ENCODE results near the gene CLCN5. TPM values are rescaled to one million over a fixed set of nuclear protein-coding genes. Genes with fewer than 3 reads are reported as not detected.

CLCN5 gene
- total RNA-seq, 1 experiment from 2014 or later, result 10.7 TPM

DNA sequence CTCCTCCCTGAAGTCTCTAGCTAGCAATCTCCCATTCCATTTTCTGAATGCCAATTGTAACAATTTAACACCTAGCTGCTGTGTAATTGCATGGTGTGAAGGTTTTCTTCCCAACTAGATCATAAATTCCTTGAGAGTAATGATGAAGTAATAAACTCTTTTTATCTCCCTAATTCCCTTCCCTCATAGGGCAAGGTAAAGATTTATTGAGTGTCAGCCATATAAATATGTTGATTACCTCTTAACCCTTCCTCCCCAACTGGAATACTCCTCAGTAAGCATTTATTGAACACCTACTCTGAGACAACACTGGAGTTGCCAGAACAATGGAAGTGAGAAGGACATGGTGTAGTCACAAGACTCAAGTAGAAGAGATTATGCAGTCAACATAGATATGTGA is 112.7 kb downstream of the CLCN5 start (continued):
- TF ChIP-seq ETV6 (CRISPR knock-in tag; IDR thresholded peaks at IDR 0.05) (no peak), ZNF317 (CRISPR knock-in tag; IDR thresholded peaks at IDR 0.05; ENCODE audit: borderline replicate concordance, low read depth) (no peak), TCF7 (CRISPR knock-in tag; IDR thresholded peaks at IDR 0.05; ENCODE audit: low read depth) (no peak), ELF4 (CRISPR knock-in tag; IDR thresholded peaks at IDR 0.05; ENCODE audit: low read depth) (no peak), GTF2I (CRISPR knock-in tag; conservative IDR thresholded peaks at IDR 0.05) (no peak)
- TF ChIP-seq, protein P1, sequence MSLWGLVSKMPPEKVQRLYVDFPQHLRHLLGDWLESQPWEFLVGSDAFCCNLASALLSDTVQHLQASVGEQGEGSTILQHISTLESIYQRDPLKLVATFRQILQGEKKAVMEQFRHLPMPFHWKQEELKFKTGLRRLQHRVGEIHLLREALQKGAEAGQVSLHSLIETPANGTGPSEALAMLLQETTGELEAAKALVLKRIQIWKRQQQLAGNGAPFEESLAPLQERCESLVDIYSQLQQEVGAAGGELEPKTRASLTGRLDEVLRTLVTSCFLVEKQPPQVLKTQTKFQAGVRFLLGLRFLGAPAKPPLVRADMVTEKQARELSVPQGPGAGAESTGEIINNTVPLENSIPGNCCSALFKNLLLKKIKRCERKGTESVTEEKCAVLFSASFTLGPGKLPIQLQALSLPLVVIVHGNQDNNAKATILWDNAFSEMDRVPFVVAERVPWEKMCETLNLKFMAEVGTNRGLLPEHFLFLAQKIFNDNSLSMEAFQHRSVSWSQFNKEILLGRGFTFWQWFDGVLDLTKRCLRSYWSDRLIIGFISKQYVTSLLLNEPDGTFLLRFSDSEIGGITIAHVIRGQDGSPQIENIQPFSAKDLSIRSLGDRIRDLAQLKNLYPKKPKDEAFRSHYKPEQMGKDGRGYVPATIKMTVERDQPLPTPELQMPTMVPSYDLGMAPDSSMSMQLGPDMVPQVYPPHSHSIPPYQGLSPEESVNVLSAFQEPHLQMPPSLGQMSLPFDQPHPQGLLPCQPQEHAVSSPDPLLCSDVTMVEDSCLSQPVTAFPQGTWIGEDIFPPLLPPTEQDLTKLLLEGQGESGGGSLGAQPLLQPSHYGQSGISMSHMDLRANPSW (CRISPR knock-in tag; conservative IDR thresholded peaks at IDR 0.05; ENCODE audit: low read depth), result no peak
- TF ChIP-seq, protein P2, sequence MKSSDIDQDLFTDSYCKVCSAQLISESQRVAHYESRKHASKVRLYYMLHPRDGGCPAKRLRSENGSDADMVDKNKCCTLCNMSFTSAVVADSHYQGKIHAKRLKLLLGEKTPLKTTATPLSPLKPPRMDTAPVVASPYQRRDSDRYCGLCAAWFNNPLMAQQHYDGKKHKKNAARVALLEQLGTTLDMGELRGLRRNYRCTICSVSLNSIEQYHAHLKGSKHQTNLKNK (CRISPR knock-in tag; IDR thresholded peaks at IDR 0.05), result no peak

DNA sequence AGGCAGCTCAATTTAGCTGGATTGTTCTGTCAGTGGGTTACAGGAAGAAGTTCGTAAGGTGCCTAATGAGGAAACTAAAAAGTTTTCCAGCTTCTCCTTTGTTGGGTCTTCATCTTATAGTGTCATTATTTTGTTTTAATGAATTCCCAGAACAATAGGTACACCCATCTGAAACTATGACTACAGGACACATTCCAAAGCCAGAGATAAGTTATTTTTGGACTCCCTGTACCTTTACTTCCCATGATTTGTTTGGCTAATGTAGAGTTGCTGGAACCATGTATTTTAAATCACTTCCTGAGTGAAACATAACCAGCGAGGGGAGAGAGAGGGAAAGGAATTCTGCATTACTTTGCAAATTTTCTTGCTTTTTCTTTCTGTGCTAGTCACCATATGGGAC is 114.0 kb downstream of the CLCN5 start:
- CTCF ChIA-PET, result no interaction called here
- Mint-ChIP-seq H3K4me1 (peaks cover 5% of the 10 kb centered on the region), H3K27me3 (ENCODE audit: low read depth) (no peaks in the 10 kb centered on the region), H3K9me3 (0 out of 2 replicates have a peak, but pooled peaks cover 5% of the 10 kb centered on the region), H3K27ac (no peak overlapping the region), H3K36me3 (no peaks in the 10 kb centered on the region), H3K4me3 (no peak overlapping the region)
- DNase-seq (ENCODE audit: low spot score), result no peak
- POLR2A ChIA-PET, result no interaction called here
- no peak for ATAC-seq
- TF ChIP-seq NR1H2 (CRISPR knock-in tag; IDR thresholded peaks at IDR 0.05) (no peak), ATF1 (CRISPR knock-in tag; IDR thresholded peaks at IDR 0.05) (no peak), ZNF423 (CRISPR knock-in tag; IDR thresholded peaks at IDR 0.05) (no peak), SOX15 (CRISPR knock-in tag; IDR thresholded peaks at IDR 0.05) (no peak), ESRRA (CRISPR knock-in tag; IDR thresholded peaks at IDR 0.05; ENCODE audit: borderline replicate concordance) (no peak), ZNF219 (CRISPR knock-in tag; IDR thresholded peaks at IDR 0.05; ENCODE audit: borderline replicate concordance) (no peak), NR2C2 (CRISPR knock-in tag; IDR thresholded peaks at IDR 0.05) (no peak), NFATC4 (CRISPR knock-in tag; IDR thresholded peaks at IDR 0.05) (no peak)
- TF ChIP-seq, protein P3, sequence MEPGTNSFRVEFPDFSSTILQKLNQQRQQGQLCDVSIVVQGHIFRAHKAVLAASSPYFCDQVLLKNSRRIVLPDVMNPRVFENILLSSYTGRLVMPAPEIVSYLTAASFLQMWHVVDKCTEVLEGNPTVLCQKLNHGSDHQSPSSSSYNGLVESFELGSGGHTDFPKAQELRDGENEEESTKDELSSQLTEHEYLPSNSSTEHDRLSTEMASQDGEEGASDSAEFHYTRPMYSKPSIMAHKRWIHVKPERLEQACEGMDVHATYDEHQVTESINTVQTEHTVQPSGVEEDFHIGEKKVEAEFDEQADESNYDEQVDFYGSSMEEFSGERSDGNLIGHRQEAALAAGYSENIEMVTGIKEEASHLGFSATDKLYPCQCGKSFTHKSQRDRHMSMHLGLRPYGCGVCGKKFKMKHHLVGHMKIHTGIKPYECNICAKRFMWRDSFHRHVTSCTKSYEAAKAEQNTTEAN (CRISPR knock-in tag; IDR thresholded peaks at IDR 0.05), result no peak
- TF ChIP-seq, protein P4, sequence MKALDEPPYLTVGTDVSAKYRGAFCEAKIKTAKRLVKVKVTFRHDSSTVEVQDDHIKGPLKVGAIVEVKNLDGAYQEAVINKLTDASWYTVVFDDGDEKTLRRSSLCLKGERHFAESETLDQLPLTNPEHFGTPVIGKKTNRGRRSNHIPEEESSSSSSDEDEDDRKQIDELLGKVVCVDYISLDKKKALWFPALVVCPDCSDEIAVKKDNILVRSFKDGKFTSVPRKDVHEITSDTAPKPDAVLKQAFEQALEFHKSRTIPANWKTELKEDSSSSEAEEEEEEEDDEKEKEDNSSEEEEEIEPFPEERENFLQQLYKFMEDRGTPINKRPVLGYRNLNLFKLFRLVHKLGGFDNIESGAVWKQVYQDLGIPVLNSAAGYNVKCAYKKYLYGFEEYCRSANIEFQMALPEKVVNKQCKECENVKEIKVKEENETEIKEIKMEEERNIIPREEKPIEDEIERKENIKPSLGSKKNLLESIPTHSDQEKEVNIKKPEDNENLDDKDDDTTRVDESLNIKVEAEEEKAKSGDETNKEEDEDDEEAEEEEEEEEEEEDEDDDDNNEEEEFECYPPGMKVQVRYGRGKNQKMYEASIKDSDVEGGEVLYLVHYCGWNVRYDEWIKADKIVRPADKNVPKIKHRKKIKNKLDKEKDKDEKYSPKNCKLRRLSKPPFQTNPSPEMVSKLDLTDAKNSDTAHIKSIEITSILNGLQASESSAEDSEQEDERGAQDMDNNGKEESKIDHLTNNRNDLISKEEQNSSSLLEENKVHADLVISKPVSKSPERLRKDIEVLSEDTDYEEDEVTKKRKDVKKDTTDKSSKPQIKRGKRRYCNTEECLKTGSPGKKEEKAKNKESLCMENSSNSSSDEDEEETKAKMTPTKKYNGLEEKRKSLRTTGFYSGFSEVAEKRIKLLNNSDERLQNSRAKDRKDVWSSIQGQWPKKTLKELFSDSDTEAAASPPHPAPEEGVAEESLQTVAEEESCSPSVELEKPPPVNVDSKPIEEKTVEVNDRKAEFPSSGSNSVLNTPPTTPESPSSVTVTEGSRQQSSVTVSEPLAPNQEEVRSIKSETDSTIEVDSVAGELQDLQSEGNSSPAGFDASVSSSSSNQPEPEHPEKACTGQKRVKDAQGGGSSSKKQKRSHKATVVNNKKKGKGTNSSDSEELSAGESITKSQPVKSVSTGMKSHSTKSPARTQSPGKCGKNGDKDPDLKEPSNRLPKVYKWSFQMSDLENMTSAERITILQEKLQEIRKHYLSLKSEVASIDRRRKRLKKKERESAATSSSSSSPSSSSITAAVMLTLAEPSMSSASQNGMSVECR (CRISPR knock-in tag; IDR thresholded peaks at IDR 0.05; ENCODE audit: borderline replicate concordance), result no peak
